DOHH2 (cell line): ENCODE measurements around the gene HFE.

Source experiments
- EZH2phosphoT487 ChIP-seq: fragments of 200-600 bp; sonication (generic); IDR thresholded peaks from 2 replicates; pipeline ENCODE4 v1.6.1; 2017; ENCODE audit warnings: borderline replicate concordance, mild to moderate bottlenecking, antibody characterized with exemption, low read length, moderate library complexity, mixed read lengths
- TF ChIP-seq, protein P1 (sequence below): fragments of 200-600 bp; sonication (generic); IDR thresholded peaks from one replicate; pipeline ENCODE4 v1.5.1; 2014; ENCODE audit warnings: antibody characterized with exemption, mild to moderate bottlenecking, low read depth, low read length; ENCODE audit not compliant: poor library complexity, severe bottlenecking

DNA sequence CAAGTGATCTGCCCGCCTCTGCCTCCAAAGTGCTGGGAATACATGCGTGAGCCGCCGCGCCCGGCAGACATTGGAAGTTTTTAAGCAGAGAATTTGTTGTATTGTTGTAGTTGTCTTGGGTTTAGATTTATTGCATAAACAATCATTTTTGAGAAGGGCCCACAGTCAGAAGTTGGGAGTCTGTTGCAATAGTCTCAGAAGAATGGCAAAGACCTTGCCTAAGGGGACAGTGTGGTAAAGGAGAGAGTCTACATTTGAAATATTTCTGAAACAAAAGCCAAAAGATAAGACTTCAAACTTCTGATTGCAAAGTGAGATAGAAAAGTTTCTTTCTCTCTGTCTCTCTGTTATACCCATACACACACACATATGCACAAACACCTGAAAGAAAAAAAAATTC, 22.5 kb downstream of the HFE start:
- TF ChIP-seq, protein P1, sequence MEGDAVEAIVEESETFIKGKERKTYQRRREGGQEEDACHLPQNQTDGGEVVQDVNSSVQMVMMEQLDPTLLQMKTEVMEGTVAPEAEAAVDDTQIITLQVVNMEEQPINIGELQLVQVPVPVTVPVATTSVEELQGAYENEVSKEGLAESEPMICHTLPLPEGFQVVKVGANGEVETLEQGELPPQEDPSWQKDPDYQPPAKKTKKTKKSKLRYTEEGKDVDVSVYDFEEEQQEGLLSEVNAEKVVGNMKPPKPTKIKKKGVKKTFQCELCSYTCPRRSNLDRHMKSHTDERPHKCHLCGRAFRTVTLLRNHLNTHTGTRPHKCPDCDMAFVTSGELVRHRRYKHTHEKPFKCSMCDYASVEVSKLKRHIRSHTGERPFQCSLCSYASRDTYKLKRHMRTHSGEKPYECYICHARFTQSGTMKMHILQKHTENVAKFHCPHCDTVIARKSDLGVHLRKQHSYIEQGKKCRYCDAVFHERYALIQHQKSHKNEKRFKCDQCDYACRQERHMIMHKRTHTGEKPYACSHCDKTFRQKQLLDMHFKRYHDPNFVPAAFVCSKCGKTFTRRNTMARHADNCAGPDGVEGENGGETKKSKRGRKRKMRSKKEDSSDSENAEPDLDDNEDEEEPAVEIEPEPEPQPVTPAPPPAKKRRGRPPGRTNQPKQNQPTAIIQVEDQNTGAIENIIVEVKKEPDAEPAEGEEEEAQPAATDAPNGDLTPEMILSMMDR, result no peak
- TF ChIP-seq EZH2phosphoT487, result no peak
